GM19452 (cell line): Measurements from ENCODE around the gene EFTUD2.
"Not testable (repeated sequence)": the region's sequence is repeated elsewhere in the genome, so short reads cannot be mapped to it uniquely, and the experiment has no call there.

Source experiments
- ATAC-seq: cut with Tn5 transposase; IDR thresholded peaks from one replicate; pipeline ENCODE4 v1.9.1; 2021; ENCODE audit not compliant: unreplicated experiment

EFTUD2 gene

DNA sequence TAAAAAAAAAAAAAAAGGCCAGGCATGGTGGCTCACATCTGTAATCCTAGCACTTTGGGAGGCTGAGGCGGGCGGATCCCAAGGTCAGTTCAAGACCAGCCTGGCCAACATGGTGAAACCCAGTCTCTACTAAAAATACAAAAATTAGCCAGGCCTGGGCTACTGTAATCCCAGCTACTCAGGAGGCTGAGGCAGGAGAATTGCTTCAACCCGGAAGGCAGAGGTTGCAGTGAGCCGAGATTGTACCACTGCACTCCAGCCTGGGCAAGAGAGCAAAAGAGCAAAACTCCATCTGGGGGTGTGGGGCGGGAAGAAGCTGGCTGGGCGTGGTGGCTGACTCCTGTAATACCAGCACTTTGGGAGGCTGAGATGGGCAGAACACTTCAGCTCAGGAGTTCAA lies 80.7 kb downstream of the EFTUD2 start:
- ATAC-seq, result not testable (repeated sequence)

DNA sequence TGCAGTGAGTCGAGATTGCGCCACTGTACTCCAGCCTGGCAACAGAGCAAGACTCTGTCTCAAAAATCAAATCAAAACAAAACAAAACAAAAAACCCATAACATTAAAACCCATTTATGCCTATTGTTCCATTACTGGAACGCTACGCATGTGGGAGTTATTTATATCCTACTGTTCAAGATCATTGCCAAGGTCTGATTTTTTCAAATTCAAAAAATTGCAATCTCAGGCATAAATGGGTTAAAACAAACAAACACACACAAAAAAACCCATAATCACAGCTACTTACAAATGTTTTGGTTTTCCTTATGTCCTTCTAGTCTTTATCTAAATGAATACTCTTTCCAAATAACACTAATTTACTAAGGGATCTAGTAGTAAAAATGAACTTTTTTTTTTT lies 87.0 kb downstream of the EFTUD2 start:
- no peak for ATAC-seq

GRCh38 chr17:44808656-44809388 lies 90.4 kb downstream of the EFTUD2 start:
- not testable (repeated sequence) for ATAC-seq

DNA sequence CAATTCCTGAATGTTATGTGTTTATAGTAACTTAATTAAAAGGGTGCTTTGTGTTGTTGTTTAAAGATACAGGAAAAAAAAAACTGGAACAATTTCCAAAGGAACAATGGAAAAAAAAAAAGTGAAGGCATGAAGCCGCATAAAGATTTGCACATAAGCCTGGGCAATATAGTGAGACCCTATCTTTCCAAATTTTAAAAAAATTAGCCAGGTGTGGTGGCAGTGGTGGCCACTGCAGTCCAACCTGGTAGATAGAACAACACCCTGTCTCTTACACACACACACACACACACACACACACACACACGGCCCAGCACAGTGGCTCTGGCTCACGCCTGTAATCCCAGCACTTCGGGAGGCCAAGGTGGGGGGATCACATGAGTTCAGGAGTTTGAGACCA lies 91.1 kb downstream of the EFTUD2 start:
- ATAC-seq, result no peak

DNA sequence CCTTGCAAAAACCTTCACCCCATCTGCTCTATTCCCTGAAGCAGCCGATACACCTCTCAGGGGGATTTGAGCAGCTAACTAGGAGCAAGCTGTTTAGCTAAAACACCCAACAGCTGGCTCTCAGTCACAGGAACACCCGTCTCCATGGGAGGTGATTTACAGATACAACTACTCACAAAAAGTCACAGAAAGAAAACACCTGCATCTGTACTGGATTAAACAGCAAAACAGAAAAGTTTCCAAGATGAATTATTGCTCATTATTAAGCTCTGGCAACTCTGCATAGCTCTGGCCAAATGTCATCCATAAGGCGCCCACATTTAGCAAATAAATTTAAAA lies 91.5 kb downstream of the EFTUD2 start:
- ATAC-seq, result no peak

- ATAC-seq, result no peak
Measured at GRCh38 chr17:44807093-44807816, 92.0 kb downstream of the EFTUD2 start.

GRCh38 chr17:44804302-44805089 lies 94.7 kb downstream of the EFTUD2 start:
- ATAC-seq, result no peak

- ATAC-seq, result no peak
Measured at GRCh38 chr17:44801880-44802279, 97.4 kb downstream of the EFTUD2 start.
